NB4 (cell line): Measurements from ENCODE around the gene ZNF236.
"Not testable (repeated sequence)": the region's sequence is repeated elsewhere in the genome, so short reads cannot be mapped to it uniquely, and the experiment has no call there.

ENCODE experiments used
- DNase-seq: peaks from one replicate; pipeline ENCODE4 v3.0.0; 2010; ENCODE audit warnings: low read depth
- H3K4me3 ChIP-seq: one replicate; pipeline ENCODE4 v1.5.1; 2011; ENCODE audit warnings: mild to moderate bottlenecking, low read depth, low read length, moderate library complexity
- CTCF ChIP-seq: IDR thresholded peaks from one replicate; pipeline ENCODE4 v1.5.1; 2012; ENCODE audit warnings: low read depth, low read length
- MAX ChIP-seq: IDR thresholded peaks from 2 replicates; pipeline ENCODE4 v1.6.1; 2011; ENCODE audit warnings: low read depth, low read length
- MYC ChIP-seq: IDR thresholded peaks from 2 replicates; pipeline ENCODE4 v1.6.1; 2011; ENCODE audit warnings: low read depth, low read length
- POLR2A ChIP-seq: IDR thresholded peaks from 2 replicates; pipeline ENCODE4 v1.6.1; 2011; ENCODE audit warnings: mild to moderate bottlenecking; ENCODE audit not compliant: insufficient read length; ENCODE audit errors: extremely low read depth

ZNF236 gene

GRCh38 chr18:77017355-77017754 lies 195.0 kb downstream of the ZNF236 start:
- DNase-seq, result no peak
- TF ChIP-seq CTCF (no peak), MAX (no peak), POLR2A (no peak), MYC (no peak)
- H3K4me3 ChIP-seq, result no peak overlapping the region

GRCh38 chr18:77018650-77019049 lies 196.3 kb downstream of the ZNF236 start:
- DNase-seq, H3K4me3 ChIP-seq: not testable (repeated sequence)

GRCh38 chr18:77019641-77020040 lies 197.3 kb downstream of the ZNF236 start:
- no peak overlapping the region for H3K4me3 ChIP-seq
- TF ChIP-seq MYC, result no peak
- TF ChIP-seq POLR2A, result no peak
- no peak for TF ChIP-seq MAX
- no peak for TF ChIP-seq CTCF
- no peak for DNase-seq
